Measurements from ENCODE around the gene MBD4.

DNA sequence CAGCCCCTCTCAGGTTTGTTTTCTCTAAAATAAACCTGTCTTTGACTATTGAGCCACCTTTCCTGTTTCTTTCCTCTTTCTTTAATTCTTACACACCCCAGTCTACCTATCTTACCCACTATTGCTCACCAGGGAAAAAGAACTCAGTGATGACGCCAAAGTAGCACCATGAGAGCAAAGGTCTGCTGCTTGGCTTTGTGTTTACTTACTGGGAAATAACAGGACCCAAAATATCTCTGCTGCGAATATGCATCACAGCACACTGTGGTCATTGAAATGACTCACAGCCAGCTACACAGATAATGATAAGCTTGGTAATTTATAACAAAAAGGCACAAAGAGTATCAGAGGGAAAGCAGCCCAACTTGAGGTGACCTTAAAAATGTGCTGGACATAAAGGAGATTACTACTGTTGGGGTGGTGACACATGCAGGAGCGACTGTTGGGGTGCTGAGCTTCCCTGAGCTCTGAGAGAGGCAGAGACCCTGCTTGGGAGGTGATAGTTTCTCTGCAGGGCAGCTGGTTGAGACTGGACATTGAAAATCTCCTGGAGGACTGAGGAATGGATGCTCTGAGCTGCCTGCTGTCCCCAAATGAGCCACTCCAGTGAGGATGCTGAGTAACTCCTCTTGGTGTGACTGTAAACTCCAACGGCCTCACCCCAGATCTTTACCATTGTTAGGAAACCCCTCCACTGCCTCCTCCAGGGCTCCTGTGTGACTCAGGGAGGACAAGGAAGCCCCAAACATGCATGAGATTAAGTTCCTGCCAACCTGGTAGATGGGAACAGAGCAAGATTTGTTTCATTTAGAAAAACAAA, 25.9 kb downstream of the MBD4 start:
- TF ChIP-seq EZH2 (IDR thresholded peaks at IDR 0.05; ENCODE audit: low read depth, unreplicated experiment) = no peak
- TF ChIP-seq, protein P1, sequence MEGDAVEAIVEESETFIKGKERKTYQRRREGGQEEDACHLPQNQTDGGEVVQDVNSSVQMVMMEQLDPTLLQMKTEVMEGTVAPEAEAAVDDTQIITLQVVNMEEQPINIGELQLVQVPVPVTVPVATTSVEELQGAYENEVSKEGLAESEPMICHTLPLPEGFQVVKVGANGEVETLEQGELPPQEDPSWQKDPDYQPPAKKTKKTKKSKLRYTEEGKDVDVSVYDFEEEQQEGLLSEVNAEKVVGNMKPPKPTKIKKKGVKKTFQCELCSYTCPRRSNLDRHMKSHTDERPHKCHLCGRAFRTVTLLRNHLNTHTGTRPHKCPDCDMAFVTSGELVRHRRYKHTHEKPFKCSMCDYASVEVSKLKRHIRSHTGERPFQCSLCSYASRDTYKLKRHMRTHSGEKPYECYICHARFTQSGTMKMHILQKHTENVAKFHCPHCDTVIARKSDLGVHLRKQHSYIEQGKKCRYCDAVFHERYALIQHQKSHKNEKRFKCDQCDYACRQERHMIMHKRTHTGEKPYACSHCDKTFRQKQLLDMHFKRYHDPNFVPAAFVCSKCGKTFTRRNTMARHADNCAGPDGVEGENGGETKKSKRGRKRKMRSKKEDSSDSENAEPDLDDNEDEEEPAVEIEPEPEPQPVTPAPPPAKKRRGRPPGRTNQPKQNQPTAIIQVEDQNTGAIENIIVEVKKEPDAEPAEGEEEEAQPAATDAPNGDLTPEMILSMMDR (conservative IDR thresholded peaks at IDR 0.05; ENCODE audit: low read depth in 2 of 2) = no peak
- no peak for TF ChIP-seq POLR2AphosphoS5 (IDR thresholded peaks at IDR 0.05; ENCODE audit: low read depth)
- no peak for TF ChIP-seq JUNB (IDR thresholded peaks at IDR 0.05; ENCODE audit: unreplicated experiment)
- TF ChIP-seq CREB1 (CRISPR knock-in tag; IDR thresholded peaks at IDR 0.05; ENCODE audit: low read depth) = no peak
- TF ChIP-seq, protein P2, sequence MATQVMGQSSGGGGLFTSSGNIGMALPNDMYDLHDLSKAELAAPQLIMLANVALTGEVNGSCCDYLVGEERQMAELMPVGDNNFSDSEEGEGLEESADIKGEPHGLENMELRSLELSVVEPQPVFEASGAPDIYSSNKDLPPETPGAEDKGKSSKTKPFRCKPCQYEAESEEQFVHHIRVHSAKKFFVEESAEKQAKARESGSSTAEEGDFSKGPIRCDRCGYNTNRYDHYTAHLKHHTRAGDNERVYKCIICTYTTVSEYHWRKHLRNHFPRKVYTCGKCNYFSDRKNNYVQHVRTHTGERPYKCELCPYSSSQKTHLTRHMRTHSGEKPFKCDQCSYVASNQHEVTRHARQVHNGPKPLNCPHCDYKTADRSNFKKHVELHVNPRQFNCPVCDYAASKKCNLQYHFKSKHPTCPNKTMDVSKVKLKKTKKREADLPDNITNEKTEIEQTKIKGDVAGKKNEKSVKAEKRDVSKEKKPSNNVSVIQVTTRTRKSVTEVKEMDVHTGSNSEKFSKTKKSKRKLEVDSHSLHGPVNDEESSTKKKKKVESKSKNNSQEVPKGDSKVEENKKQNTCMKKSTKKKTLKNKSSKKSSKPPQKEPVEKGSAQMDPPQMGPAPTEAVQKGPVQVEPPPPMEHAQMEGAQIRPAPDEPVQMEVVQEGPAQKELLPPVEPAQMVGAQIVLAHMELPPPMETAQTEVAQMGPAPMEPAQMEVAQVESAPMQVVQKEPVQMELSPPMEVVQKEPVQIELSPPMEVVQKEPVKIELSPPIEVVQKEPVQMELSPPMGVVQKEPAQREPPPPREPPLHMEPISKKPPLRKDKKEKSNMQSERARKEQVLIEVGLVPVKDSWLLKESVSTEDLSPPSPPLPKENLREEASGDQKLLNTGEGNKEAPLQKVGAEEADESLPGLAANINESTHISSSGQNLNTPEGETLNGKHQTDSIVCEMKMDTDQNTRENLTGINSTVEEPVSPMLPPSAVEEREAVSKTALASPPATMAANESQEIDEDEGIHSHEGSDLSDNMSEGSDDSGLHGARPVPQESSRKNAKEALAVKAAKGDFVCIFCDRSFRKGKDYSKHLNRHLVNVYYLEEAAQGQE (IDR thresholded peaks at IDR 0.05; ENCODE audit: unreplicated experiment) = no peak
- TF ChIP-seq, protein P3, sequence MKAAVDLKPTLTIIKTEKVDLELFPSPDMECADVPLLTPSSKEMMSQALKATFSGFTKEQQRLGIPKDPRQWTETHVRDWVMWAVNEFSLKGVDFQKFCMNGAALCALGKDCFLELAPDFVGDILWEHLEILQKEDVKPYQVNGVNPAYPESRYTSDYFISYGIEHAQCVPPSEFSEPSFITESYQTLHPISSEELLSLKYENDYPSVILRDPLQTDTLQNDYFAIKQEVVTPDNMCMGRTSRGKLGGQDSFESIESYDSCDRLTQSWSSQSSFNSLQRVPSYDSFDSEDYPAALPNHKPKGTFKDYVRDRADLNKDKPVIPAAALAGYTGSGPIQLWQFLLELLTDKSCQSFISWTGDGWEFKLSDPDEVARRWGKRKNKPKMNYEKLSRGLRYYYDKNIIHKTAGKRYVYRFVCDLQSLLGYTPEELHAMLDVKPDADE (IDR thresholded peaks at IDR 0.05) = no peak
- no peak for TF ChIP-seq EZH2phosphoT487 (IDR thresholded peaks at IDR 0.05; ENCODE audit: unreplicated experiment)
- TF ChIP-seq ZNF114 (CRISPR knock-in tag; IDR thresholded peaks at IDR 0.05) = no peak
- no peak for TF ChIP-seq NANOG (IDR thresholded peaks at IDR 0.05; ENCODE audit: borderline replicate concordance)
- TF ChIP-seq ZNF331 (CRISPR knock-in tag; IDR thresholded peaks at IDR 0.05; ENCODE audit: low read depth) = no peak
- TF ChIP-seq STAT1 (IDR thresholded peaks at IDR 0.05; ENCODE audit: unreplicated experiment) = no peak
